Measurements from ENCODE around the gene CDH4. TPM values are rescaled to one million over a fixed set of nuclear protein-coding genes. Genes with fewer than 3 reads are reported as not detected.

The CDH4 gene
- total RNA-seq, 4 donors from 2014 or later: 0.71 to 4.2 (median 2.9) TPM

GRCh38 chr20:61543086-61543485, 291.0 kb downstream of the CDH4 start:
- DNase-seq (ENCODE audit: low spot score in 2 of 2): no peak
- no peak overlapping the region for H3K4me3 ChIP-seq (ENCODE audit: low read depth, poor library complexity, severe bottlenecking)
- TF ChIP-seq POLR2A (IDR thresholded peaks at IDR 0.05): no peak
- 49 to 53% methylated on average over 8 of the region's 8 CpGs for WGBS, 2 donors
- intact Hi-C loops (cut with DNase I; ENCODE audit: low total_unique reads): no loop called here

GRCh38 chr20:61543931-61544745, 292.1 kb downstream of the CDH4 start:
- TF ChIP-seq, protein P1, sequence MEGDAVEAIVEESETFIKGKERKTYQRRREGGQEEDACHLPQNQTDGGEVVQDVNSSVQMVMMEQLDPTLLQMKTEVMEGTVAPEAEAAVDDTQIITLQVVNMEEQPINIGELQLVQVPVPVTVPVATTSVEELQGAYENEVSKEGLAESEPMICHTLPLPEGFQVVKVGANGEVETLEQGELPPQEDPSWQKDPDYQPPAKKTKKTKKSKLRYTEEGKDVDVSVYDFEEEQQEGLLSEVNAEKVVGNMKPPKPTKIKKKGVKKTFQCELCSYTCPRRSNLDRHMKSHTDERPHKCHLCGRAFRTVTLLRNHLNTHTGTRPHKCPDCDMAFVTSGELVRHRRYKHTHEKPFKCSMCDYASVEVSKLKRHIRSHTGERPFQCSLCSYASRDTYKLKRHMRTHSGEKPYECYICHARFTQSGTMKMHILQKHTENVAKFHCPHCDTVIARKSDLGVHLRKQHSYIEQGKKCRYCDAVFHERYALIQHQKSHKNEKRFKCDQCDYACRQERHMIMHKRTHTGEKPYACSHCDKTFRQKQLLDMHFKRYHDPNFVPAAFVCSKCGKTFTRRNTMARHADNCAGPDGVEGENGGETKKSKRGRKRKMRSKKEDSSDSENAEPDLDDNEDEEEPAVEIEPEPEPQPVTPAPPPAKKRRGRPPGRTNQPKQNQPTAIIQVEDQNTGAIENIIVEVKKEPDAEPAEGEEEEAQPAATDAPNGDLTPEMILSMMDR (IDR thresholded peaks at IDR 0.05): no peak
- no peak for TF ChIP-seq POLR2A (IDR thresholded peaks at IDR 0.05)
- intact Hi-C loops (cut with DNase I; ENCODE audit: low total_unique reads): no loop called here
- no peak overlapping the region for H3K4me3 ChIP-seq (ENCODE audit: low read depth, poor library complexity, severe bottlenecking)
- WGBS, 2 donors: 83 to 85% methylated on average over 34 of the region's 34 CpGs
- DNase-seq (ENCODE audit: low spot score in 2 of 2): no peak

DNA sequence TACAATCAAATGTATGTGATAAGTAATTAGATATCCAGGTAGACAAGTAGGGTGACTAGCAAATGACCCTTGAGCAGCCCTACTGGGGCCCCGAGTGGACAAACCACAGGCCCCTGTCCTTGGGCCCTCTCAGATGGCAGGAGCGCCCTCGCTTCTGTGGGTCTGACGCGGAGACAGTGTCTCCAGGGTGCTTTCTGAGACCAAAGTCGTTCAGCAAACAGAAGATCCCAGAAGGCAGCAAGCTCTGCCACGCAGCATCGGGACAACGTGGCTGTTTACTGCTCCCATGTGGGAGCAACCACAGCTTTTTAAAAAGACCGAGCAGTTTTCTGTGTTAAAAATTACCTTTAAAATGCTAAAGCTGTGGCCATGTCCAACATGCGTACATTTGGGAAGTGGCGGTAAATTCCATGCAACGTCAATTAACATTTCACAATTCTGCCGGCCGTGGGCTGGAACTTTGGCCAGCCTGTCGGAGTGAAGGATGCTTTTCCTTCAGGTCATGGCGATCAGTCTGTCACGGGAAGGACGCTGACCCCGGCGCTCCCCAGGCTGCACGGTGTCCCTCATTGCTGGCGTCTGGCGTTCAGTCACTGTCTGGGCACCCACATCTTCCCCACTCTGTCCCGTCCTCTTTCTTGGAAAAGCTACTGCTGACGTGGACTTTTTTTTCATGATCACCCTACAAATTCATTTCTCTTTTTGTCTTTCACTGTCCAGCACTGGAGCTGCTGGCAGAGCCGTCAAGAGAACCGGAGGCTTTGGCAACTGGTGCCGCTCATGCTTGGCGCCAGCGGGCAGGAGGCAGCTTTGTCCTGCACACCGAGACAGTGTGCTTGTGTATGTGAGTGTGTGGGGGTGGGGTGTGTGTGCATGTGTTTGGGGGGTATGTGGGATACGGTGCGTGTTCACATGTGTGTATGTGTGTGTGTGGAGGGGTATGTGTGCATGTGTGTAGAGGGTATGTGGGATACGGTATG, 293.1 kb downstream of the CDH4 start:
- TF ChIP-seq POLR2A (IDR thresholded peaks at IDR 0.05): no peak
- TF ChIP-seq, protein P1 (IDR thresholded peaks at IDR 0.05): no peak
- WGBS, 2 donors: 84 to 87% methylated on average over 35 of the region's 35 CpGs
- intact Hi-C loops (cut with DNase I; ENCODE audit: low total_unique reads): no loop called here
- no peak overlapping the region for H3K4me3 ChIP-seq (ENCODE audit: low read depth, poor library complexity, severe bottlenecking)
- no peak for DNase-seq (ENCODE audit: low spot score in 2 of 2)

- TF ChIP-seq POLR2A (IDR thresholded peaks at IDR 0.05): no peak
- TF ChIP-seq, protein P1 (IDR thresholded peaks at IDR 0.05): no peak
- DNase-seq (ENCODE audit: low spot score in 2 of 2): no peak
- intact Hi-C loops (cut with DNase I; ENCODE audit: low total_unique reads): no loop called here
- H3K4me3 ChIP-seq (ENCODE audit: low read depth, poor library complexity, severe bottlenecking): no peak overlapping the region
- 87 to 89% methylated on average over 12 of the region's 12 CpGs for WGBS, 2 donors
Measured at GRCh38 chr20:61546641-61547040, 294.6 kb downstream of the CDH4 start.

- WGBS, 2 donors: 80 to 81% methylated on average over 4 of the region's 4 CpGs
Measured at GRCh38 chr20:61548069-61548468, 296.0 kb downstream of the CDH4 start.

More at GRCh38 chr20:61548069-61548468, 296.0 kb downstream of the CDH4 start:
- TF ChIP-seq, protein P1 (IDR thresholded peaks at IDR 0.05): no peak
- TF ChIP-seq POLR2A (IDR thresholded peaks at IDR 0.05): no peak
- intact Hi-C loops (cut with DNase I; ENCODE audit: low total_unique reads): no loop called here
- no peak for DNase-seq (ENCODE audit: low spot score in 2 of 2)
- H3K4me3 ChIP-seq (ENCODE audit: low read depth, poor library complexity, severe bottlenecking): no peak overlapping the region
